ENCODE results near the gene WDR20. TPM values are rescaled to one million over a fixed set of nuclear protein-coding genes. Genes with fewer than 3 reads are reported as not detected.

The WDR20 gene
- total and polyA plus RNA-seq, 2 of the 8 experiments (the other 6 are each of a cell fraction or from before 2014, with no cell fraction given), result 11.2 to 26.7 TPM

- Histone ChIP-seq H3K79me1 (ENCODE audit: low read depth, low read length) (peaks cover 12% of the 10 kb centered on the region), H3K4me2 (ENCODE audit: insufficient read depth in 1 of 2, low read depth in 2 of 2, low read length in 2 of 2) (no peak overlapping the region), H2AFZ (ENCODE audit: low read length) (no peak overlapping the region), H2BK12ac (ENCODE audit: low read depth, low read length) (no peak overlapping the region), H3K4me3 (ENCODE audit: extremely low read depth in 1 of 4, insufficient read depth in 2 of 4, low read depth in 3 of 4, low read length in 4 of 4) (no peak overlapping the region), H3K9ac (replicated peaks in 1 of 4; ENCODE audit: extremely low read depth in 1 of 4, low read depth in 3 of 4, low read length in 3 of 4) (no peak overlapping the region), H4K5ac (ENCODE audit: insufficient read length, low read depth, low read length) (no peak overlapping the region), H2BK20ac (ENCODE audit: low read length) (no peak overlapping the region), H4K91ac (replicated peaks; ENCODE audit: insufficient read length, low read length) (no peak overlapping the region), H3K27me3 (replicated peaks in 1 of 4; ENCODE audit: control insufficient read depth in 3 of 4, extremely low read depth in 1 of 4, insufficient read depth in 3 of 4, low read length in 3 of 4) (no peaks in the 10 kb centered on the region), H3K14ac (ENCODE audit: insufficient read length) (no peak overlapping the region), H3K79me2 (ENCODE audit: control insufficient read depth in 1 of 2, insufficient read depth in 2 of 2, low read length in 2 of 2) (peaks cover 0 to 39% of the 10 kb centered on the region in 2 experiments; a peak in 2 of 4 replicates), H3K23me2 (ENCODE audit: low read depth, low read length) (no peaks in the 10 kb centered on the region), H3K23ac (ENCODE audit: insufficient read length) (no peak overlapping the region), H3K56ac (replicated peaks; ENCODE audit: insufficient read length, low read depth, low read length) (no peak overlapping the region), H2AK5ac (ENCODE audit: low read depth, low read length) (no peak overlapping the region), H2BK5ac (ENCODE audit: low read depth, low read length) (no peak overlapping the region), H3K4me1 (replicated peaks in 1 of 4; ENCODE audit: control insufficient read depth in 3 of 4, insufficient read depth in 4 of 4, low read length in 3 of 4) (peaks cover 0 to 7% (median 0%) of the 10 kb centered on the region in 4 experiments; a peak in 3 of 7 replicates), H4K8ac (ENCODE audit: extremely low read depth, insufficient read depth, low read length) (no peak overlapping the region), H3K4ac (replicated peaks; ENCODE audit: insufficient read length, low read depth, low read length) (no peak overlapping the region), H3K36me3 (ENCODE audit: control insufficient read depth in 2 of 4, insufficient read depth in 4 of 4, low read length in 3 of 4) (peaks cover 0 to 18% (median 0%) of the 10 kb centered on the region in 4 experiments; a peak in 3 of 8 replicates), H3K9me3 (ENCODE audit: insufficient read depth in 2 of 2, low read depth in 1 of 2, low read length in 1 of 2) (no peaks in the 10 kb centered on the region), H2BK120ac (replicated peaks; ENCODE audit: low read depth, low read length) (no peak overlapping the region), H3K18ac (ENCODE audit: extremely low read depth, low read length) (no peak overlapping the region), H3K27ac (ENCODE audit: low read depth, low read length) (no peak overlapping the region), H4K20me1 (replicated peaks in 1 of 2; ENCODE audit: control insufficient read depth in 1 of 2, insufficient read depth in 2 of 2, low read length in 2 of 2) (peaks cover 0 to 8% of the 10 kb centered on the region in 2 experiments), H2BK15ac (ENCODE audit: low read length) (no peak overlapping the region)
- no peak for DNase-seq (ENCODE audit: low read depth in 1 of 2, low spot score in 2 of 2)
- 76% methylated on average over 13 of the region's 13 CpGs; no CpG with 5 or more reads in 1 of the 2 experiments for WGBS, 2 experiments (ENCODE audit: extremely low coverage in 1 of 2, insufficient coverage in 1 of 2, insufficient read length in 1 of 2, insufficient replicate concordance in 2 of 2, low coverage in 1 of 2, low lambda C conversion rate in 2 of 2, missing lambda C conversion rate in 1 of 2)
- FAIRE-seq, result no peak
- ChIA-PET CTCF (ENCODE audit: partially characterized antibody) (interaction anchor here (0.7 to 0.9 kb wide), 4 partner anchors 14 to 232 kb away, joined by 3 read pairs; no protein-coding TSS in a partner anchor), POLR2A (ENCODE audit: partially characterized antibody) (interaction anchor here (0.6 kb wide), 1 partner anchor 76 kb away, joined by 3 read pairs; no protein-coding TSS in a partner anchor)
- TF ChIP-seq CBX8 (IDR thresholded peaks at IDR 0.05; ENCODE audit: borderline replicate concordance, low read depth, low read length) (no peak), POLR2A (IDR thresholded peaks at IDR 0.05; ENCODE audit: control extremely low read depth in 1 of 2, low read depth in 2 of 2, low read length in 2 of 2) (no peak), SIRT6 (IDR thresholded peaks at IDR 0.05; ENCODE audit: low read length) (no peak), ASH2L (IDR thresholded peaks at IDR 0.05; ENCODE audit: low read length) (no peak), CTBP2 (IDR thresholded peaks at IDR 0.05; ENCODE audit: borderline replicate concordance, insufficient read depth, insufficient read length, low read length) (no peak), RAD21 (IDR thresholded peaks at IDR 0.05 in 1 of 2, conservative IDR thresholded peaks at IDR 0.05 in 1 of 2; ENCODE audit: low read depth in 2 of 2, low read length in 2 of 2) (no peak)
Measured at GRCh38 chr14:102192840-102193502, 53.3 kb downstream of the WDR20 start.
